ENCODE data around the gene CTTNBP2. TPM values are rescaled to one million over a fixed set of nuclear protein-coding genes. Genes with fewer than 3 reads are reported as not detected.

Gene CTTNBP2
- total RNA-seq, 3 donors from 2014 or later (not counting 1 experiment from before 2014, with no cell fraction given): 0.10 TPM; not detected in 2

GRCh38 chr7:117816727-117817126 lies 56.5 kb downstream of the CTTNBP2 start:
- intact Hi-C loops (cut with micrococcal nuclease): no loop called here
- Mint-ChIP-seq H3K4me1 (no peaks in the 10 kb centered on the region), H3K9me3 (peaks cover 0 to 2% of the 10 kb centered on the region in 2 donors)

DNA sequence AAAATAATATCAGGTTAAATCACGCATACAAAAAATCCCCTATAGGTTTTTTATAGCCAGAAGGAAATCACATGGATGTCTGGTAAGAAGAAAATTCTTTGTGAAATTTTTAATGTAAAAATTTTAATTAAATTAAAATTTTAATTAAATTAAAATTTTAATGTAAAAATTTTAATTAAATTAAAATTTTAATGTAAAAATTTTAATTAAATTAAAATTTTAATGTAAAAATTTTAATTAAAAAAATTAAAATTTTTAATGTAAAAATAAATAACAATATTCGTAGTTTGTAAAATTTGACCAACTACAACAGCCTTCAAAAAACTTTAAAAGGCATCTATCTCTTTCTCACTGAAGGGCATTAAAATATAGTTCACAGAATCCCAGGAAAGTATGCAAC lies 61.5 kb downstream of the CTTNBP2 start:
- Mint-ChIP-seq H3K27ac (no peak overlapping the region), H3K9me3 (peaks cover 0 to 2% of the 10 kb centered on the region in 2 donors), H3K36me3 (no peaks in the 10 kb centered on the region), H3K4me1 (no peaks in the 10 kb centered on the region), H3K27me3 (ENCODE audit: low read depth in 2 of 2) (no peaks in the 10 kb centered on the region), H3K4me3 (no peak overlapping the region)
- no peak for TF ChIP-seq CTCF (IDR thresholded peaks at IDR 0.05)
- intact Hi-C loops (cut with micrococcal nuclease): no loop called here
- no peaks in the 10 kb centered on the region for H3K4me1 ChIP-seq (ENCODE audit: control insufficient read depth, insufficient read depth, low read length)
- DNase-seq: no peak
- H3K4me3 ChIP-seq (ENCODE audit: low read length): no peak overlapping the region
- WGBS (ENCODE audit: insufficient coverage): no CpG with 5 or more reads among the region's 2 CpGs
- no peaks in the 10 kb centered on the region for H3K9me3 ChIP-seq (ENCODE audit: control insufficient read depth, insufficient read depth, low read length)
- no peaks in the 10 kb centered on the region for H3K27me3 ChIP-seq (ENCODE audit: control insufficient read depth, insufficient read depth, low read length)
- H3K27ac ChIP-seq (ENCODE audit: low read length): no peak overlapping the region
- H3K36me3 ChIP-seq (ENCODE audit: control insufficient read depth, insufficient read depth, low read length): no peaks in the 10 kb centered on the region
- ATAC-seq: no peak

More at GRCh38 chr7:117816727-117817126, 56.5 kb downstream of the CTTNBP2 start:
- H3K36me3 Mint-ChIP-seq: no peaks in the 10 kb centered on the region
- no peak for TF ChIP-seq CTCF (IDR thresholded peaks at IDR 0.05)
- no peak overlapping the region for H3K27ac ChIP-seq (ENCODE audit: low read length)
- H3K36me3 ChIP-seq (ENCODE audit: control insufficient read depth, insufficient read depth, low read length): no peaks in the 10 kb centered on the region
- 70% methylated on average over 5 of the region's 7 CpGs for WGBS (ENCODE audit: insufficient coverage)
- no peak for DNase-seq
- no peak for ATAC-seq
- H3K27ac Mint-ChIP-seq: no peak overlapping the region
- no peaks in the 10 kb centered on the region for H3K27me3 ChIP-seq (ENCODE audit: control insufficient read depth, insufficient read depth, low read length)
- H3K4me3 Mint-ChIP-seq: no peak overlapping the region
- H3K27me3 Mint-ChIP-seq (ENCODE audit: low read depth in 2 of 2): no peaks in the 10 kb centered on the region
- H3K4me1 ChIP-seq (ENCODE audit: control insufficient read depth, insufficient read depth, low read length): no peaks in the 10 kb centered on the region
- H3K9me3 ChIP-seq (ENCODE audit: control insufficient read depth, insufficient read depth, low read length): no peaks in the 10 kb centered on the region
- no peak overlapping the region for H3K4me3 ChIP-seq (ENCODE audit: low read length)

DNA sequence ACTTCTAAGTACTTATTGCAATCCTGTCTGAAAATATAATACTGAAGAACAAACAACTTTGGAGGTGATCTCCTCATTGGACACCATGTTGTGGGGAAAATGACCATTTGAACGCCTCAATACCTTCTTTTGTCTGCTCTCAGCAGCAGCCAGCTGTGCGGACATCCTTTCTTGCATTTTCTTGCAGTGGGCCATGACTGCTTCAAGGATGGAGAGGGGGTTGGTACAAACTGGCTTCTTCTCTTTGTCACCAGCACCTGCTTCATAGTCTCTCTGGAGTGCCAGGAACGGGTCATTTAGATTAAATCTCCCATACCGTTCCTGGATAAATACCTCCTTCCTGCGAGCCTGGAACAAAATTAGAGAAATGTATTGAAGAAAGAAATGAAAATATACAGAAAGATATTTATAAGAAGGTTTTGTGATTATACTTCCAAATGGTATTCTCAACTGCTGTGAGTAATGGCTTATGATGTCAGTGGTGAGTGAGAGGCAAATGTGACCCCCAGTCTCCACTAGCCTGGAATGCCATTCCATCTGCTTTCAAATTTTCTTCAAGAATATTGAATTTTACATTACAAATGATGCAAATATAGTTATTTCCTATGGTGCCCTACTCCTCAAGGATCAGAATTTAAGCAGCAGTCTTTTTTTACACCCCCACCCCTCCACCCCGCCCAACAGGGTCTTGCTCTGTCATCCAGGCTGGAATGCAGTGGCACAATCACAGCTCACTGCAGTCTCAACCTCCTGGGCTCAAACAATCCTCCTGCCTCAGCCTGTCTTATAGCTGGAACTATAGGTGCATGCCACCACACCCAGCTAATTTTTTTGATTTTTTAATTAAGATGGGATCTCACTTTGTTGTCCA lies 62.4 kb downstream of the CTTNBP2 start:
- Mint-ChIP-seq H3K27ac (no peak overlapping the region), H3K4me3 (no peak overlapping the region), H3K27me3 (ENCODE audit: low read depth in 2 of 2) (no peaks in the 10 kb centered on the region), H3K36me3 (no peaks in the 10 kb centered on the region), H3K9me3 (peaks cover 0 to under 1% of the 10 kb centered on the region in 2 donors), H3K4me1 (no peaks in the 10 kb centered on the region)
- intact Hi-C loops (cut with micrococcal nuclease): no loop called here
- no peaks in the 10 kb centered on the region for H3K27me3 ChIP-seq (ENCODE audit: control insufficient read depth, insufficient read depth, low read length)
- H3K9me3 ChIP-seq (ENCODE audit: control insufficient read depth, insufficient read depth, low read length): no peaks in the 10 kb centered on the region
- H3K4me3 ChIP-seq (ENCODE audit: low read length): no peak overlapping the region
- H3K36me3 ChIP-seq (ENCODE audit: control insufficient read depth, insufficient read depth, low read length): no peaks in the 10 kb centered on the region
- TF ChIP-seq CTCF (IDR thresholded peaks at IDR 0.05): no peak
- no peak overlapping the region for H3K27ac ChIP-seq (ENCODE audit: low read length)
- ATAC-seq (no peak), DNase-seq (no peak)
- no peaks in the 10 kb centered on the region for H3K4me1 ChIP-seq (ENCODE audit: control insufficient read depth, insufficient read depth, low read length)
- 87% methylated on average over 3 of the region's 6 CpGs for WGBS (ENCODE audit: insufficient coverage)

All from natural killer cell (primary cell).